Right lobe of liver (tissue), 4 donors: Measurements from ENCODE around the gene RGS12.

Experiments used
- POLR2A ChIP-seq: fragments of 450-650 bp; IDR thresholded peaks from one replicate; pipeline ENCODE4 v1.6.1; 2017; ENCODE audit warnings: antibody characterized with exemption, mild to moderate bottlenecking
- TF ChIP-seq, protein P1 (sequence below), 4 donors: fragments of 200-600 bp in 3 of 4; fragments of 450-650 bp in 1 of 4; IDR thresholded peaks; one replicate each; pipeline versions ENCODE4 v1.5.1 to v1.8.0; 2016 to 2022; ENCODE audit warnings: antibody characterized with exemption in 4 of 4, mild to moderate bottlenecking in 2 of 4
- donor health status: DM: no; HTN: no; CAD: no.
- donor health status: DM: no; HTN: no; CAD: no.
- donor health status: DM: no; HTN: yes; CAD: no.

DNA sequence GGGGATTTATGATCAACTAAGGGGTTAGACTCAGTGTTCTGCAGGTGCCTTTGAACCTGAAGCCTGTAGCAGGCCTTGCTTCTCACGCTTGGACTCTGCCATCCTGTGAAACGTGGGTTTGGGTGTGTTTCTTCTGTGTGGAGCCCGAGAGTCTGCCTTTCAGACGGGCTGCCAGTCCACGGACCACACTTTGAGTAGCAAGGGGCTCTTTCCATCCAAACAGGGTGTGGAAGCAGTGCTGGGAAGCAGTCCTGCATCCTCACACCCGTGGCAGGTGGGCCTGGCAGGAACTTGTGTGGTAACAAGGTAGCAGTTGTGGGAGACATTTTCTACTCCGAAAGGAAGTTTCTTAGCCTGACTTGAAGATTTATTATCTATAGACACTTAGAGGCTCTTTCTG lies 22.7 kb downstream of the RGS12 start:
- TF ChIP-seq, protein P1, sequence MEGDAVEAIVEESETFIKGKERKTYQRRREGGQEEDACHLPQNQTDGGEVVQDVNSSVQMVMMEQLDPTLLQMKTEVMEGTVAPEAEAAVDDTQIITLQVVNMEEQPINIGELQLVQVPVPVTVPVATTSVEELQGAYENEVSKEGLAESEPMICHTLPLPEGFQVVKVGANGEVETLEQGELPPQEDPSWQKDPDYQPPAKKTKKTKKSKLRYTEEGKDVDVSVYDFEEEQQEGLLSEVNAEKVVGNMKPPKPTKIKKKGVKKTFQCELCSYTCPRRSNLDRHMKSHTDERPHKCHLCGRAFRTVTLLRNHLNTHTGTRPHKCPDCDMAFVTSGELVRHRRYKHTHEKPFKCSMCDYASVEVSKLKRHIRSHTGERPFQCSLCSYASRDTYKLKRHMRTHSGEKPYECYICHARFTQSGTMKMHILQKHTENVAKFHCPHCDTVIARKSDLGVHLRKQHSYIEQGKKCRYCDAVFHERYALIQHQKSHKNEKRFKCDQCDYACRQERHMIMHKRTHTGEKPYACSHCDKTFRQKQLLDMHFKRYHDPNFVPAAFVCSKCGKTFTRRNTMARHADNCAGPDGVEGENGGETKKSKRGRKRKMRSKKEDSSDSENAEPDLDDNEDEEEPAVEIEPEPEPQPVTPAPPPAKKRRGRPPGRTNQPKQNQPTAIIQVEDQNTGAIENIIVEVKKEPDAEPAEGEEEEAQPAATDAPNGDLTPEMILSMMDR (IDR thresholded peaks at IDR 0.05): no peak
- TF ChIP-seq POLR2A: no peak
